Transverse colon (tissue), 4 donors: Measurements from ENCODE around the gene CASP5. TPM values are rescaled to one million over a fixed set of nuclear protein-coding genes. Genes with fewer than 3 reads are reported as not detected.
"Not testable (repeated sequence)": the region's sequence is repeated elsewhere in the genome, so short reads cannot be mapped to it uniquely, and the experiment has no call there.

ENCODE experiments used
- DNase-seq: peaks from one replicate; pipeline ENCODE4 v3.0.0-alpha.2; 2019
- H3K27ac ChIP-seq, 4 donors: fragments of 200-600 bp; sonication (generic); 2 replicates each; pipeline ENCODE4 v1.5.1; 2016 to 2018; ENCODE audit warnings: inconsistent platforms in 4 of 4
- H3K27me3 ChIP-seq: fragments of 200-600 bp; sonication (generic); 2 replicates; pipeline ENCODE4 v1.5.1; 2017; ENCODE audit warnings: inconsistent platforms
- H3K36me3 ChIP-seq, 4 donors: fragments of 200-600 bp; sonication (generic); 2 replicates each; pipeline ENCODE4 v1.5.1; 2017 to 2019; ENCODE audit warnings: inconsistent platforms in 4 of 4
- H3K4me1 ChIP-seq, 4 donors: fragments of 200-600 bp; sonication (generic); 2 replicates each; pipeline ENCODE4 v1.5.1; 2017 to 2020; ENCODE audit warnings: inconsistent platforms in 4 of 4
- H3K4me3 ChIP-seq, 4 donors: fragments of 200-600 bp; sonication (generic); 1 replicate in 1 of 4; 2 replicates in 3 of 4; pipeline versions ENCODE4 v1.5.1 to v1.6.1; 2017 to 2019; ENCODE audit warnings: inconsistent platforms in 4 of 4
- H3K9me3 ChIP-seq, 2 donors: fragments of 200-600 bp; sonication (generic); 2 replicates each; pipeline ENCODE4 v1.5.1; 2017 to 2019; ENCODE audit warnings: inconsistent platforms in 2 of 2
- EP300 ChIP-seq: sonication (generic); formaldehyde crosslinking; IDR thresholded peaks from one replicate; pipeline ENCODE4 v1.6.1; 2017; ENCODE audit warnings: antibody characterized with exemption, low read depth
- POLR2A ChIP-seq: fragments of 450-650 bp; IDR thresholded peaks from one replicate; pipeline ENCODE4 v1.6.1; 2016; ENCODE audit warnings: antibody characterized with exemption, mild to moderate bottlenecking, moderate library complexity
- POLR2AphosphoS5 ChIP-seq, 3 donors: sonication (generic); formaldehyde crosslinking; IDR thresholded peaks; one replicate each; pipeline ENCODE4 v1.6.1; 2016; ENCODE audit warnings: antibody characterized with exemption in 3 of 3
- WGBS, 2 donors: methylation state at CpG; one replicate each; pipeline ENCODE4 v1.1.5; 2018; ENCODE audit warnings: low coverage in 1 of 2; 5-methylcytosine and 5-hydroxymethylcytosine counted together
- in situ Hi-C, 4 donors: fragments of 200-750 bp; cut with MboI; loops; one replicate each; pipeline versions ENCODE4 v1.15.0 to v1.15.1; 2017; ENCODE audit warnings: low sequenced_read_pairs in 3 of 4, low pct_ligation_motif_present in 1 of 4, low pct_unique_long_range_greater_than_20kb in 1 of 4
- intact Hi-C: fragments of 100-400 bp; cut with DNase I; formaldehyde crosslinking; loops from one replicate; pipeline ENCODE4 v1.15.1; 2023; ENCODE audit warnings: low total_unique reads
- total RNA-seq, 4 donors: library from RNA; depleted of rRNA; stranded (reverse); fragments of >200 nt; gene quantifications; one replicate each; pipeline ENCODE4 v1.1.0, GENCODE V29; 2016
- TF ChIP-seq, protein P1 (sequence below), 5 experiments: fragments of 200-600 bp in 3 of 5; fragments of 450-650 bp in 2 of 5; sonication (generic) in 3 of 5; IDR thresholded peaks; 1 replicate in 2 of 5; 2 replicates in 3 of 5; pipeline ENCODE4 v1.5.1; 2016 to 2017; ENCODE audit warnings: antibody characterized with exemption in 5 of 5, inconsistent platforms in 3 of 5, mild to moderate bottlenecking in 2 of 5, moderate library complexity in 1 of 5

CASP5 gene
- total RNA-seq, 4 donors from 2014 or later = 27.2 to 63.1 (median 38.0) TPM

DNA sequence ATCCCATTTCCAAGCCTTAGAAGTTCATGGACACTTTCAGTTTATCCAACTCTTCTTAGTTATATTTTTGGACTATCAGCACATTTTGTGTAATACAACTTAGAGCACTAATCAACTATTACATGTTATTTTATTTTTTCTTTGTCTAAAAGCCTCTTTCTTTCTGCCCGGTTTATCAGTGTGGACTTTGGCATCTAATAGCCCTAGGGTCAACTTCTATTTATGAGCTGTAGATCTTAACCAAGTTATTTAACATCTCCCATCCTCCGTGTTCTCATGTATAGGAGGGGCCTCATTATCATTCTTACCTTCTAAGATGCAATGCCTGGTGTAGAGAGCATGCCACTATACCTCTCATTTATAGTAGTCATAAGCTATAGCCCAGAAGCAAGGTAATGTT lies 17.7 kb upstream of the CASP5 start:
- in situ Hi-C loops = no loop called here
- 51 to 72% methylated on average over 2 of the region's 2 CpGs for WGBS, 2 donors

DNA sequence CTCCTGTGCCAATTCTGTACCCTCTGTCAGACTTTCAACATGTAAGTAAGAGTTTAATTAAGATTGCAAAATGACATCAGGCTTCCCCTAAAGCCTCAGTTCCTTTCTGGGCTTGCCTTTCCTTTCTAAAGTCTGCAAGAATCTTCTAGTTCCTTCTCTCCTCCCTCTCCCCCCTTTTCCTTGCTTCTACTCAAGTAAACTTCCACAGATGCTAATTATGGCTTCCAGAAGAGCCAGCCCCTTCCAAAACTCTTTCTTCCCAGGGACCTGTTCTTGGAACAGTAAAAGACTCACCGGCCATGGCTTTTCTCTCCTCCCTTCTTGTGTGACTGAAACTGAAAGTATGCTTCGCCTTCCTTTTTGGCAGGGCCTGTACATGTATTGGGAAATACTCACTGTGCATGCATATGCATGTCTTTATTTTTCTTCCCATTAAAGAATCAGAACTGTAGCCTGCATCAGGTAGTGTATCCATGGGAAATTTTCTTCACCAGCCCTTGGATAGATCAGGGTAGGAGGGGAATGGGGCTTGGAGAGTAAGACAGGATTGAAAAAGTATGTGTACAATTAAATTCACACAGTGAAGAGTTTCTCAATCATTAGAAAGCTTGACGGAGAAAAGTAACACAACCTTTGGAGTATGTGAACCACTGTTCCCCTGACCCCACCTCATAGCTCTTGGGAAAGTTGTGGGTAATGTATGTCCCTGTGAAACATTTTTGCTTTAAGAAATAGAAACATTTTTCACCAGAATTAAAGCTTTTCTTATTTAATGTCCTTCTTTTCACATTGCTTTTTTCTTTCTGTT lies 12.0 kb upstream of the CASP5 start, which contains the start of gene CASP1:
Gene CASP1 (minus strand): TSS at position 332 of the 808 bp plus-strand sequence. CDS start 31 bp downstream, at position 301.
- Histone ChIP-seq H3K27me3 (no peaks in the 10 kb centered on the region), H3K4me3 (peak within 1 kb of the TSS; percentile 27 to 56 (median 39)), H3K4me1 (peaks cover 0 to 37% (median 11%) of the 10 kb centered on the region in 4 donors), H3K27ac (peak within 1 kb of the TSS; percentile 75 to 89 (median 82)), H3K9me3 (no peaks in the 10 kb centered on the region), H3K36me3 (peaks cover 0 to 19% (median 0%) of the 10 kb centered on the region in 4 donors)
- WGBS, 2 donors = 8 to 11% methylated on average over 3 of the region's 3 CpGs
- in situ Hi-C loops = no loop called here
- intact Hi-C loops = no loop called here
- TF ChIP-seq POLR2A = peak; percentile 49
- TF ChIP-seq POLR2AphosphoS5 (IDR thresholded peaks at IDR 0.05) = peak; percentile 60 to 85 (median 80)
- no peak for TF ChIP-seq EP300
- peak; percentile 63 for DNase-seq

More for the DNA sequence above, 17.7 kb upstream of the CASP5 start:
- Histone ChIP-seq H3K4me1 (peaks cover 8 to 40% (median 16%) of the 10 kb centered on the region in 4 donors), H3K27me3 (no peaks in the 10 kb centered on the region), H3K9me3 (no peaks in the 10 kb centered on the region), H3K36me3 (peaks cover 0 to 8% (median 3%) of the 10 kb centered on the region in 4 donors), H3K27ac (no peak overlapping the region), H3K4me3 (no peak overlapping the region)
- TF ChIP-seq, protein P1, sequence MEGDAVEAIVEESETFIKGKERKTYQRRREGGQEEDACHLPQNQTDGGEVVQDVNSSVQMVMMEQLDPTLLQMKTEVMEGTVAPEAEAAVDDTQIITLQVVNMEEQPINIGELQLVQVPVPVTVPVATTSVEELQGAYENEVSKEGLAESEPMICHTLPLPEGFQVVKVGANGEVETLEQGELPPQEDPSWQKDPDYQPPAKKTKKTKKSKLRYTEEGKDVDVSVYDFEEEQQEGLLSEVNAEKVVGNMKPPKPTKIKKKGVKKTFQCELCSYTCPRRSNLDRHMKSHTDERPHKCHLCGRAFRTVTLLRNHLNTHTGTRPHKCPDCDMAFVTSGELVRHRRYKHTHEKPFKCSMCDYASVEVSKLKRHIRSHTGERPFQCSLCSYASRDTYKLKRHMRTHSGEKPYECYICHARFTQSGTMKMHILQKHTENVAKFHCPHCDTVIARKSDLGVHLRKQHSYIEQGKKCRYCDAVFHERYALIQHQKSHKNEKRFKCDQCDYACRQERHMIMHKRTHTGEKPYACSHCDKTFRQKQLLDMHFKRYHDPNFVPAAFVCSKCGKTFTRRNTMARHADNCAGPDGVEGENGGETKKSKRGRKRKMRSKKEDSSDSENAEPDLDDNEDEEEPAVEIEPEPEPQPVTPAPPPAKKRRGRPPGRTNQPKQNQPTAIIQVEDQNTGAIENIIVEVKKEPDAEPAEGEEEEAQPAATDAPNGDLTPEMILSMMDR (IDR thresholded peaks at IDR 0.05) = no peak
- no peak for TF ChIP-seq EP300
- no peak for TF ChIP-seq POLR2AphosphoS5 (IDR thresholded peaks at IDR 0.05)
- TF ChIP-seq POLR2A = no peak
- no peak for DNase-seq
- intact Hi-C loops = no loop called here

DNA sequence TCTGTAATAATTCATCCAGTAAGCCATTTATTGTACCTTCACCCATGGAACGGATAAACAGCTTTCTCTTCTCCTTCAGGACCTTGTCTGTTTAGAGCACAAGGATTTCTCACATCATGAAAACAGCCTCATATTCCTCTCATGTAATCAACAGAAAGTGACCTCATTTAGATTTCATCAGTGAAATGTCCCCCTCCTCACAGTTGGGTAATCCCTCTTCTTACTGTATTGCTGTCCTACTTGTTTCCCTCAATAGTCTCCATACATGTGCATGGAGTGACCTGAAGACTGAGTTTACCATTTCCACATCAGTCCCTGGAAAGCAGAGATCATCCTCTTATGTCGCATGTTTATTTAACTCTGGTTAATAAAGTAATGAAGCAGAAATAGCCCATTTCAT lies 11.4 kb upstream of the CASP5 start:
- H3K9me3 ChIP-seq, H3K27me3 ChIP-seq, intact Hi-C loops, DNase-seq, in situ Hi-C loops: not testable (repeated sequence)
- Histone ChIP-seq H3K4me1 (peaks cover 0 to 37% (median 11%) of the 10 kb centered on the region in 4 donors), H3K36me3 (peaks cover 0 to 19% (median 0%) of the 10 kb centered on the region in 4 donors), H3K27ac (peak overlapping the region; percentile 75 to 89 (median 82)), H3K4me3 (peak overlapping the region; percentile 27 to 56 (median 39))
- WGBS, 2 donors = 31% methylated on average over 2 of the region's 2 CpGs

DNA sequence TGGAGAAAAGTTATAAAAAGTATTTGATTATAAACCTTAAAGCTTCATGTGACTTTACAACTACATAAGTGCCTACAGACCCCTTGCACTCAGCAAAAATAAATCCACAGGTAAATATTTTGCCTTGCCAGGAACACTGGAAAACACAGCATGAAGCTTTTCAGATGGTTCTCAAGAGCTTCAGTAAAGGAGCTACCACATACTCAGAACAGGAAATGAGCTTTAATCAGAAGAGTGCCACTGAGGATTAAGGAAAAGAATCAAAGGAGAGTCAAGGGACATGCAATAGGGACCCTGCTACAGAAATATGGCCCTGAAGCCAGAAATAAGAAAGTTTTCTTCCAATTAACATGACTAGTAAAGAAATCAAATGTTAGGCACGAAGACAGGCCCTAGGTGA lies 10.8 kb upstream of the CASP5 start:
- Histone ChIP-seq H3K9me3 (no peaks in the 10 kb centered on the region), H3K27ac (peak overlapping the region; percentile 75 to 89 (median 82)), H3K4me3 (peak overlapping the region in 3 of 4 donors; percentile 37 to 56 (median 41)), H3K36me3 (peaks cover 0 to 22% (median 0%) of the 10 kb centered on the region in 4 donors), H3K27me3 (no peaks in the 10 kb centered on the region), H3K4me1 (peaks cover 0 to 37% (median 11%) of the 10 kb centered on the region in 4 donors)
- intact Hi-C loops = no loop called here
- 50 to 88% methylated on average over 1 of the region's 1 CpG for WGBS, 2 donors
- in situ Hi-C loops = no loop called here
- TF ChIP-seq POLR2A = no peak
- no peak for TF ChIP-seq EP300
- TF ChIP-seq, protein P1 (IDR thresholded peaks at IDR 0.05) = no peak
- no peak for TF ChIP-seq POLR2AphosphoS5 (IDR thresholded peaks at IDR 0.05)
- DNase-seq = no peak

DNA sequence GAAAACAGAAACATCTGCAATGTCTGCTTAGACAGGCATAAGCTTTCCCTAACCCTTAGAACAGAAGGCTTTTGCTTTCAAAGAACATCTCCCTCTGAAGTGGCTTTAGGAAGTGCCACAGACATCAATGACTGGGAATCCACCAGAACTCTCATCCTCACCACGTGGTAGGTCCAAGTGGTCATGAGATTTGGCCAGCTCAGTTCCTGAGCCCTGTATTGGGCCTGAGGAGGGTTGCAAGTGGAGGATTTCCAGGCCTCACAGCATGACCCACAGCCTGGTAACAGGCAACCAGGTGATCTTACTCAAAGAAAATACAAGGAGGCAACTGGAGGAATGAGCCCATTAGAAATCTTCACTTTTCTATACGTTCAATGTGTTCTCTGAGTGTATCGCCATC lies 10.4 kb upstream of the CASP5 start:
- DNase-seq = no peak
- H3K36me3 ChIP-seq = peaks cover 0 to 22% (median 0%) of the 10 kb centered on the region in 4 donors
- TF ChIP-seq POLR2AphosphoS5 (IDR thresholded peaks at IDR 0.05) (no peak), POLR2A (no peak), EP300 (no peak)
- TF ChIP-seq, protein P1 (IDR thresholded peaks at IDR 0.05) = no peak
- H3K4me3 ChIP-seq = peak overlapping the region in 1 of 4 donors; percentile 56
- no peaks in the 10 kb centered on the region for H3K27me3 ChIP-seq
- peak overlapping the region; percentile 75 to 89 (median 82) for H3K27ac ChIP-seq
- H3K4me1 ChIP-seq = peaks cover 0 to 37% (median 11%) of the 10 kb centered on the region in 4 donors
- H3K9me3 ChIP-seq = no peaks in the 10 kb centered on the region
- WGBS, 2 donors = 75 to 92% methylated on average over 2 to 3 of the region's 3 CpGs
- intact Hi-C loops = no loop called here
- in situ Hi-C loops = no loop called here
